ENCODE results near the gene FAF1. TPM values are rescaled to one million over a fixed set of nuclear protein-coding genes. Genes with fewer than 3 reads are reported as not detected.
A peak's percentile ranks its signal among the peaks of the same experiment; 100 is the strongest.

Gene FAF1
- total RNA-seq, 4 donors from 2014 or later: 39.7 to 60.6 (median 42.9) TPM

- WGBS: 95% methylated on average over 4 of the region's 4 CpGs
- Histone ChIP-seq H3K27me3 (no peaks in the 10 kb centered on the region), H3K4me3 (no peak overlapping the region), H3K36me3 (no peaks in the 10 kb centered on the region), H3K4me1 (no peaks in the 10 kb centered on the region), H3K9me3 (peaks cover 0 to 7% (median 0%) of the 10 kb centered on the region in 4 donors), H3K27ac (replicated peaks in 1 of 4) (no peak overlapping the region)
- DNase-seq (ENCODE audit: extremely low spot score): no peak
- intact Hi-C loops (cut with DNase I): no loop called here
- TF ChIP-seq EP300 (IDR thresholded peaks at IDR 0.05) (no peak), POLR2AphosphoS5 (IDR thresholded peaks at IDR 0.05) (no peak), POLR2A (IDR thresholded peaks at IDR 0.05; ENCODE audit: low read depth) (no peak)
- TF ChIP-seq, protein P1, sequence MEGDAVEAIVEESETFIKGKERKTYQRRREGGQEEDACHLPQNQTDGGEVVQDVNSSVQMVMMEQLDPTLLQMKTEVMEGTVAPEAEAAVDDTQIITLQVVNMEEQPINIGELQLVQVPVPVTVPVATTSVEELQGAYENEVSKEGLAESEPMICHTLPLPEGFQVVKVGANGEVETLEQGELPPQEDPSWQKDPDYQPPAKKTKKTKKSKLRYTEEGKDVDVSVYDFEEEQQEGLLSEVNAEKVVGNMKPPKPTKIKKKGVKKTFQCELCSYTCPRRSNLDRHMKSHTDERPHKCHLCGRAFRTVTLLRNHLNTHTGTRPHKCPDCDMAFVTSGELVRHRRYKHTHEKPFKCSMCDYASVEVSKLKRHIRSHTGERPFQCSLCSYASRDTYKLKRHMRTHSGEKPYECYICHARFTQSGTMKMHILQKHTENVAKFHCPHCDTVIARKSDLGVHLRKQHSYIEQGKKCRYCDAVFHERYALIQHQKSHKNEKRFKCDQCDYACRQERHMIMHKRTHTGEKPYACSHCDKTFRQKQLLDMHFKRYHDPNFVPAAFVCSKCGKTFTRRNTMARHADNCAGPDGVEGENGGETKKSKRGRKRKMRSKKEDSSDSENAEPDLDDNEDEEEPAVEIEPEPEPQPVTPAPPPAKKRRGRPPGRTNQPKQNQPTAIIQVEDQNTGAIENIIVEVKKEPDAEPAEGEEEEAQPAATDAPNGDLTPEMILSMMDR (IDR thresholded peaks at IDR 0.05): no peak
These were observed 147.7 kb downstream of the FAF1 start for GRCh38 chr1:50812346-50812745.

DNA sequence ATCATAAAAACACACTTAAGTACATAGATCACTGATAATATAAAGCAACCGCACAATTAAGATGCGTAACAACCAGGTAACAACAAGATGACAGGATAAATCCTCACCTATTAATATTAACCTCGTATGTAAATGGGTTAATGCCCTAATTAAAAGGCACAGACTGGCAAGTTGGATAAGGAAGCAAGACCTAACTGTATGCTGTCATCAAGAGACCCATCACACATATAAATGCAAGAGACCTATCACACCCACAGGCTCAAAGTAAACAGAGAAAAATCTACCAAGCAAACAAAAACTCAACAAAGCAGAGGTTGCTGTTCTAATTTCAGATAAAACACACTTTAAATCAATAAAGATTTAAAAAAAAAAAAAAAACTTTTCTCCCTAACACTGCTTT, 151.8 kb downstream of the FAF1 start:
- no peak for TF ChIP-seq EP300 (IDR thresholded peaks at IDR 0.05)
- TF ChIP-seq POLR2A (IDR thresholded peaks at IDR 0.05; ENCODE audit: low read depth): no peak
- no peaks in the 10 kb centered on the region for H3K27me3 ChIP-seq
- no peak overlapping the region for H3K4me3 ChIP-seq
- DNase-seq (ENCODE audit: extremely low spot score): no peak
- no peak overlapping the region for H3K27ac ChIP-seq (replicated peaks in 1 of 4)
- 96% methylated on average over 3 of the region's 3 CpGs for WGBS
- peaks cover 0 to 7% (median 0%) of the 10 kb centered on the region in 4 donors for H3K9me3 ChIP-seq
- intact Hi-C loops (cut with DNase I): no loop called here
- no peaks in the 10 kb centered on the region for H3K4me1 ChIP-seq
- no peaks in the 10 kb centered on the region for H3K36me3 ChIP-seq

DNA sequence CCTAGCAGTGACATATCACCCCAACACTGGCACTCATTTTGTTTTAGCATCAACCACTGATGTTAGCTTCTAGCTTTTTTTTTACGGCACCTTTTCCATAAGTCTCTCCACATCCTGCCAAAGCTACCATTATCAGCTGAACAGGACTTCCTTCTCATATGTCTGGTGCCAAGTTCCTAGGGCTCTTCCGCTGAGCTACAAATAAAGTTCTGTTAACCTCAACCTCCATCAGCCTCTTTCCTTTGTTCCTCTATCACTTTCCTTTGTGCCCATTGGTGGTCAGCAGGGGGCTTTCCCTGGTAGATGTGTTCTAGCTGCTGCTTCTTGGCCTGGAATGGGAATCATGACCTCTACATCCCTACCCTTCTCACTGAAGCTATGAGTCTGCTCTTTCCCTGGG, 163.8 kb downstream of the FAF1 start:
- 87% methylated on average over 2 of the region's 2 CpGs for WGBS
- H3K36me3 ChIP-seq: no peaks in the 10 kb centered on the region
- peaks cover 0 to 9% (median 1%) of the 10 kb centered on the region in 4 donors for H3K4me1 ChIP-seq
- H3K9me3 ChIP-seq: no peaks in the 10 kb centered on the region
- H3K4me3 ChIP-seq: no peak overlapping the region
- H3K27me3 ChIP-seq: no peaks in the 10 kb centered on the region
- TF ChIP-seq, protein P1 (IDR thresholded peaks at IDR 0.05): no peak
- TF ChIP-seq EP300 (IDR thresholded peaks at IDR 0.05): no peak
- TF ChIP-seq POLR2AphosphoS5 (IDR thresholded peaks at IDR 0.05): no peak
- no peak for TF ChIP-seq POLR2A (IDR thresholded peaks at IDR 0.05; ENCODE audit: low read depth)
- intact Hi-C loops (cut with DNase I): no loop called here
- H3K27ac ChIP-seq (replicated peaks in 1 of 4): no peak overlapping the region
- no peak for DNase-seq (ENCODE audit: extremely low spot score)

DNA sequence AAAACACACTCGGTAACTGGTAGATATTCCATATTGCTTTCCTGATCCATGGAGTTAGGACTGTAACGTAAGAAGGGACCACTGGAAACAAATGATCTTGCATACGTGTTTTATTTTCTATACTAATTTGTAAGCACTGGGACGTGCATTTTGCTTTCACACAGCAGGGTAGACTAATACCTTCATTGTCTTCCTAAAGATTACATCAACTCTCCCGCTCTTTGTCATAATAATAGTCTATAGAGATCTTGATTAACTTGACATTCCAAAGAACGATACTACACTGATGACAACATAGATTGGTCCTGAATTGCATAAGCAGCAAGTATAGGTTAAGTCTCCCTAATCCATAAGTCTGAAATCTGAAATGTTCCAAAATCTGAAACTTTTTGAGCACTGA, 166.5 kb downstream of the FAF1 start:
- intact Hi-C loops (cut with DNase I): no loop called here
- Histone ChIP-seq H3K27ac (replicated peaks in 1 of 4) (no peak overlapping the region), H3K27me3 (no peaks in the 10 kb centered on the region), H3K4me1 (peaks cover 0 to 9% (median 1%) of the 10 kb centered on the region in 4 donors), H3K36me3 (no peaks in the 10 kb centered on the region), H3K4me3 (no peak overlapping the region), H3K9me3 (no peaks in the 10 kb centered on the region)
- 90% methylated on average over 6 of the region's 6 CpGs for WGBS
- TF ChIP-seq POLR2A (IDR thresholded peaks at IDR 0.05; ENCODE audit: low read depth): no peak
- DNase-seq (ENCODE audit: extremely low spot score): no peak

DNA sequence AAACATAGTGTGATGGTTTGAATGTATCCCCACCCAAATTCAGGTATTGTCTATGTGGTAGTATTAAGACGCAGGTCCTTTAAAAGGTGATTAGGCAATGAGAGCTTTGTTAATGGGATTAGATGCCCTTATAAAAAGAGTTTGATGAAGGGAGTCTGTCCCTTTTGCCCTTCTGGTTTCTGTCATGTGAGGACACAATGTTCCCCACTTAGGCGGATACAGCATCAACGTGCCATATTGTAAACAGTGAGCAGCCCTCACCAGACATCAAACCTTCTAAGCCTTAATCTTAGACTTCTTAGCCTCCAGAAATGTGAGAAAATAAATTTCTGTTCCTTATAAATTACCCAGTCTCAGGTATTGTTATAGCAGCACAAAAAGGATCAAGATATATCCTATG, 172.8 kb downstream of the FAF1 start:
- 96% methylated on average over 3 of the region's 3 CpGs for WGBS
- intact Hi-C loops (cut with DNase I): no loop called here
- no peak for DNase-seq (ENCODE audit: extremely low spot score)
- Histone ChIP-seq H3K36me3 (peaks cover 0 to 22% (median 7%) of the 10 kb centered on the region in 4 donors), H3K4me3 (no peak overlapping the region), H3K4me1 (peaks cover 0 to 4% (median 0%) of the 10 kb centered on the region in 4 donors), H3K27me3 (no peaks in the 10 kb centered on the region), H3K9me3 (no peaks in the 10 kb centered on the region), H3K27ac (replicated peaks in 1 of 4) (no peak overlapping the region)
- TF ChIP-seq EP300 (IDR thresholded peaks at IDR 0.05) (no peak), POLR2AphosphoS5 (IDR thresholded peaks at IDR 0.05) (no peak), POLR2A (IDR thresholded peaks at IDR 0.05; ENCODE audit: low read depth) (no peak)
- TF ChIP-seq, protein P1 (IDR thresholded peaks at IDR 0.05): no peak

DNA sequence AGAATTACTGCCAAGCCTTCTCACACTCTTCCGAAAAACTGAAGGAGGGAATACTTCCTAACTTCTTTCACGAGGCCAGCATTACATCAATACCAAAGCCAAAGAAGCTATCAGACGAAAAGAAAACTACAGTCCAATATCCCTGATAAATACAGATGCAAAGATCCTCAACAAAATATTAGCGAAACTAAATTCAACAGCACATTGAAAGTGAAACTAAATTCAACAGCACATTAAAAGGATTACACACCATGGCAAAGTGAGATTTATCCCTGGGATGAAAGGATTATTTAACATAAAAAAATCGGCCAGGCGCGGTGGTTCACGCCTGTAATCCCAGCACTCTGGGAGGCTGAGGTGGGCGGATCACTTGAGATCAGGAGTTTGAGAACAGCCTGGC, 176.8 kb downstream of the FAF1 start:
- Histone ChIP-seq H3K36me3 (peaks cover 7 to 37% (median 15%) of the 10 kb centered on the region in 4 donors), H3K27me3 (no peaks in the 10 kb centered on the region), H3K4me3 (peak overlapping the region in 1 of 4 donors; percentile 24), H3K27ac (replicated peaks in 1 of 4) (no peak overlapping the region), H3K4me1 (peaks cover 0 to 4% (median 0%) of the 10 kb centered on the region in 4 donors), H3K9me3 (no peaks in the 10 kb centered on the region)
- intact Hi-C loops (cut with DNase I): no loop called here
- no peak for DNase-seq (ENCODE audit: extremely low spot score)
- WGBS: 94% methylated on average over 9 of the region's 9 CpGs
- TF ChIP-seq POLR2A (IDR thresholded peaks at IDR 0.05; ENCODE audit: low read depth) (no peak), POLR2AphosphoS5 (IDR thresholded peaks at IDR 0.05) (no peak), EP300 (IDR thresholded peaks at IDR 0.05) (no peak)
- TF ChIP-seq, protein P1 (IDR thresholded peaks at IDR 0.05): no peak

Data from esophagus muscularis mucosa (tissue), 4 donors.